DMS114 treated with DMSO at 0.1 percent for 48 hours (cell line): ENCODE measurements around the gene MAP6.
"Not testable (repeated sequence)": the region's sequence is repeated elsewhere in the genome, so short reads cannot be mapped to it uniquely, and the experiment has no call there.

Experiments
- DNase-seq: peaks from one replicate; lab custom pipeline; 2025; ENCODE audit not compliant: unreplicated experiment; lab: John Stamatoyannopoulos, UW

Gene MAP6

DNA sequence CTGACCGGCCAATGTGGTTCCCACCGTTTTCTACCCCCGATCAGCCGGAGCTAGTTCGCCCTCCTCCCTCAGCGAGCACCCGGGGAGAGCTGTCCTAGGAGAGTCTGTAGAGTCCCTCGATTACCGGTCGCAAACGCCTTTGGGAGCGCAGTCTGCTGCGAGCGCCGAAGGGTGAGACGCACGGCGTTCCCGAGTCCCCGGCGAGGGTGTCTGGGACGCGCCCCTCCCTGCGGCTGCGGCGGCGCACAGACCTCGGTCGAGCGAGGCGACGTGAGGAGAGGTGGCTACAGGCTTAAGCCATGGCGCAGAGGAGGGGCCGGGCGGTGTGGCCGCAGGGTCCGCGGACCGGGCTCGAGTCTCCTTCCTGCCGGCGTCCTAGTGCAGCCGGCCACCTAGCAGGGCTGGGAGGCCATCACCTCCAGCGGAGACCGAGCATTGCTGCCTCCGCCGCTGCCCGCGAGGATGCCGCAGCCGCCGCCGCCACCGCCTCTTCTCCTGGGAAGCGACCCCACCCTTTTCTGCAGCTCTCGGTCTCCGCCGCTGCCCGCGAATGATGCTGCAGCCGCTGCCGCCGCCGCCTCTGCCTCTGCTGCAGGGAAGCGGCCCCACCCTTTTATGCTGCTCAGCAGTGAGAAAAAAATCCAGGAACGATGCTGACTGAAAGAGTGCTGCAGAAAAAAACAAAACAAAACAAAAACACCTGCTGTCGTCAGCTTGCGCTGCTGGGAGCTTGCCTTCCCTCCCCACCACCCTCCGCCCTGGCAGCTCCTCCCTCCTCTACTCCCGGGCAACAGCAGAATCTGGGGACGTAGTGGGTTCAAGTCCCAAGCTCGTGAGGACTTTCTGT lies at the start of gene MAP6:
TSS of gene MAP6 (minus strand) at position 588 of the 847 bp plus-strand sequence. CDS start 669 bp downstream, outside the sequence.
- peak; percentile 24 for DNase-seq

GRCh38 chr11:75717608-75718418 lies 49.0 kb upstream of the MAP6 start, which contains the start of gene MOGAT2:
Gene MOGAT2 (plus strand): TSS chr11:75717838. CDS start chr11:75717889, 51 bp downstream.
- DNase-seq: no peak

- no peak for DNase-seq
Observed at GRCh38 chr11:75716659-75717058, 47.8 kb upstream of the MAP6 start.

DNA sequence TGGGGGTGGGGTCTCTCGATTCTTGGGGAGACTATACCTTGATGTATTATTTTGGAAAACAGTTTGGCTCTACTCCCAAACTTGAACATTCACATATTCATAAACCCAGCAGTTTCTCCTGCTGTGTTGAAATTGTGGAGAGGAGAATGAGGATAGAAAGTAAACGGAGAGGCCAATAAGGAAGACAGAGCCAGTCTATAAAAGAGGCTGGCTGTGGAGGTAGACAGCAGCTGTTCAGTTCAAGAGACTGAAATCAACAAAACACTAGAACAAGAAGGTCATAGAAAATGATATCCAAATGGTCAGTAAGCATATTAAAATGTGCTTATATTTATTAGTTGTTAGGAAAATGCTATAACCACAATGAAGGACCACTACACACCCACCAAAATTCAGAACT lies 46.9 kb upstream of the MAP6 start:
- no peak for DNase-seq

DNA sequence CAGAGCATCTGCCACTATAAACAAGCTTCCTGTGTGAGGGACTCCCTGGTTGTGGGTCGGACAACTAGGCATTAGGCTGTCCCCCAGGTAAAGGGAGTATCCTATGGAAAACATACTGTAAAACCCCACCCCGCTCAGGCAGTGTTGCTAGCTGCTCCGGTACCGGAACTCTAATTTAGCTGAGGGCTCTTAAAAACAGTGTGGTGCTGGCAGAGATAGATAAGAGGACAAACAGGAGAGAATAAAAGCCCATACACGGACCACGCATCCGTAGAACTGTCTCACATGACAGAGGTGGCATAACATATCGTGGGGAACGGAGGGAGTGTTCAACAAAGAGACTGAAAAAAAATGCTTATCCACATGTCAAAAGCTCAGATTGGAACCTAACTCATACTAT lies 45.4 kb upstream of the MAP6 start:
- no peak for DNase-seq

DNA sequence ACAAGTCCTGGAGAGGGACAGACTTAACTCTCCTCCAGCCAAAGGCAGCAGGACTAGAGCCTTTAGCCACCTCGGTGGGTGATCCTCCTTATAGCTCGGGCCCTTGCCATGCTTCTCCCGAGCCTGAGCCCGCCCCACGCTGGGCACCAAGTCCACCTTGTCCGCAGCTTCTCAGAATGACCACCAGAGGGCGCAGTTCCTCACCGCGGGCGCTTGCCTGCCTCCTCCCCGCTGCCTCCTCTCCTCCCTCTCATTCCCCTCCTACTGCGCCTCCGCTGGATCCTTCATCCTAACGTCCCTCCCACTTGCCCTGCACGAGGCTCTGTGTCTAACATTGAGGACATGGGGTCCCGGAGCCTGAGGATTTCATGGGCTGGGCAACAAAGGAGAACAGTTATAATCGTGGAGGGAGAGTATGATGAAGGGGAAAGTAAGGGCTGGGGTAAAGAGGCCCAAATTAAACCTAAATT lies 37.5 kb upstream of the MAP6 start:
- peak; percentile 56 for DNase-seq

DNA sequence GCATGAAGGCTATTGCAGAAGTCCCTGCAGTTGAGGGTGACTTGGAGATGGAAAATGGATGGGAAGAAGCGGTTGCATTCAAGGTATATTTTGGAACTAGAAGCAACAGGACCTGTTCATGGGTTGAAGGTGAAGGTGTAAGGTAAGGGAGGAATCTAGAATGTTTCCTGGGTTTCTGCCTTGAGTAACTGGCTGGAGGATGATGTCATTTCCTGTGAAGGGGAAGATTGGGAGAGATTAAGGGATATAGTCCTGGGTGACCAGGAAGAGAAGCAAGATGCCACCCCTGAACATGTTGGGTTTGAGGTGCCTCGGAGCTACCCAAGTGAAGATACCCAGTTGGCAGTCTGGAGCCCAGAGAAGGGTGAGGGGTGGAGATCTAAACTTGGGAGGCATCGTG lies 36.7 kb upstream of the MAP6 start:
- no peak for DNase-seq

GRCh38 chr11:75703695-75704237 lies 34.9 kb upstream of the MAP6 start:
- DNase-seq: no peak

DNA sequence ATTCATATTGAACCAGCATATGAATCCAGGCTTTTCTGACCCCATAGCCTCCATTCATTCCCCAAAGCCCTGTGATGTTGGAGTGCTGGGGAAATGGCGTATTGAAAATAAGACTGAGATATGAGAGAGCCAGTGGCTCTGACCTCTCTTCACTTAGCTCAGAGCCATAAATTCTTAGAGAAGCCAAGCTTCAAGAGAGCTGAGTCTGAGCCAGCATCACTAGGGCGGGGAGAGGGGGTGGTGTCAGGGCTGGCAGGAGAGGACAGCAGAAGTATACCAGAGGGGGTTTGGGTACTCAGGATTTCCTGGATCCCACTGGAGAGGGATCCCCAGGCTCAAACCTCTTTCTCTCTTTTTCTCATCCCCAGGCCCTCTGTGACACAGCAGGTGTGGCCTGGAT lies 32.1 kb upstream of the MAP6 start:
- no peak for DNase-seq

GRCh38 chr11:75697906-75698581 lies 29.2 kb upstream of the MAP6 start:
- DNase-seq: no peak

DNA sequence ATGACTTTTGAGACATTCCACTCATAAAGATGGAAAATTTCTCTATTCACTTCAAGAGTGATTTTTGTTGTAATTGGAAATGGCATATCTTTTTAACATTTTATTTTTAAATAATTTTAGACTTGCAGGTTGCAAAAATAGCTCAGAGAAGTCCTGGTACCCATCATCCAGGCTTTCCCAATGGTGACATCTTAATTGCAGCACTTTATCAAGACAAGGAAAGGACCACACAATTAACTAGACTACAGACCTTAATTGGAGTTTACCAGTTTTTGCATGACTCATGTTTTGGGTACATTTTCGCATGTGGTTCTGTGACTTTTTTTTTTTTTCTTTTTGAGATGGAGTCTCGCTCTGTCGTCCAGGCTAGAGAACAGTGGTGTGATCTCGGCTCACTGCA lies 23.0 kb upstream of the MAP6 start:
- DNase-seq: no peak

GRCh38 chr11:75689863-75690609 lies 21.2 kb upstream of the MAP6 start:
- DNase-seq: no peak

GRCh38 chr11:75683856-75684255 lies 15.0 kb upstream of the MAP6 start:
- DNase-seq: not testable (repeated sequence)

DNA sequence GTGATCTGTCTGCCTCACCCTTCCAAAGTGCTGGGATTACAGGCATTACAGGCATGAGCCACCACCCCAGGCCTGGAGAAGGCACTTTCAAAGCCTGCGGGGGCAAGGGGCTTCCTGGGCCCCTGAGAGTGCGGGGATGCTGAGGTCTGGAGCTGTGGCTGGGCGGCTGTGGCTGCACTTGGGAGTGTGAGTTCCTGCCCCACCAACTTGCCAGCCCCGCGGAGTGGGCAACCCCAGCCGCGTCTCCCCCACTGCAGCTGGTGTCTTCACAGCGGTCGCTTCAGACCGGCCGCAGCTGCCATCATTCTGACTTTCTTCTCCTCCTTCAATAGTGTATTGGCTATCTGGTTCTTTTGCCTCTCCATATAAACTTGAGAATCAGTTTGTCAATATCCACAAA lies 10.7 kb upstream of the MAP6 start:
- no peak for DNase-seq

- no peak for DNase-seq
Observed at GRCh38 chr11:75678620-75679259, 9.9 kb upstream of the MAP6 start.

GRCh38 chr11:75677909-75678308 lies 9.1 kb upstream of the MAP6 start:
- DNase-seq: no peak

- DNase-seq: no peak
Observed at GRCh38 chr11:75677275-75677674, 8.4 kb upstream of the MAP6 start.

DNA sequence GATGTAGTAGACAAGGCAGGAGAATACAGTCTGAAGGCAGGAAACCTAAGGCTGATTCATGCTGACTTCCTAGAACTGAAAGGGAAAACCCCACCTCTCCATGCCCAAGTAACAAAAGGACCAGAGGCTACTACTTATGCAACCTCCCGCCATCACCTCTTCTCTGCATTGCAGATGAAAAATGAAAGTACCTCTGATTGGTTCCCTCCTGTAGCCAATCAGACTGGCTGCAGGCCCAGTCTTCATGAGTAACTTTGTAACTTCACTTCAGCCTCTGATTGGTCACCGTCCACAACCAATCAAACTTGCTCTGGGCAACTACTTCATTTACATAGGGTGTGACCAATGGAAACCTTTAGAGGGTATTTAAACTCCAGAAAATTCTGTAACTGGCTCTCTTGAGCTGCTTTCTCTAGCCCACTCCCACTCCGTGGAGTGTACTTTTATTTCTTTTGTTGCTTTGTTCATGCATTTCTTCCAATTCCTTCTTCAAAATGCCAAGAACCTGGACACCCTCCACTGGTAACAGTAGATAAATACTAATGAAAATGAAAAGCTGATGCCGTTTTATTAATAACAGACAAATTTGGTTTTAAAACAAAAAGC lies 5.2 kb upstream of the MAP6 start:
- no peak for DNase-seq

DNA sequence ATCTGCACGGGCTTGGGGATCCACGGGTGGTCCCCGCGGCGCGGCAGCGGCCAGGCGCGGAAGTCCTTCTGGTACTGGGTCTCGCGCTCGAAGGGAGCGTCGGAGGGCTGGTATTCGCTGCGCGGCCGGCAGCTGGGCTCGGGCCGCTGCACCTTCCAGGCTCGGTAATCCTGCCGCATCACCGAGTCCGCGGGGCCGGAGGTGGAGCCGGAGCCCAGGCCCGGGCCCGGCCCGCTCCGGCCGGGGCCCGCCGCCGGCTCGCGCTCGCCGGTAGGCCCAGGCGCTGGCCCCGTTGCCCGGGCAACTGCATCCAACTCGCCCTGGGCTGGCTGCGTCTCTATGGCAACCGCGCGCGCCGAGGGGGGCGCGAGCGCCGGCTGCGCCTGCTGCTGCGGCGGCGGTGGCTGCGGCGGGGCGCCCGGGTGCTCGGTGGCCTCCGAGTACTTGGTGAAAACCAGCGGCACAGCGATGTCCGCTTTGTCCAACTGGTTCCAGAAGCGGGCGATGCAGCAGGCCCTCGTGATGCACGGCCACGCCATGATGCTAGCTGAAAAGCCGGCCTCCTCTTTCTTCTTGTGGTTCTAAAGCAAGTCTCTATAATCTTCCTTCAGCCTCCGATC lies 897 bp downstream of the MAP6 start:
- peak; percentile 11 for DNase-seq
